Stimulated activated naive CD4-positive, alpha-beta T cell treated with Interleukin-2 at 50 U/mL for 16 hours (primary cell): Measurements from ENCODE around the gene HSPA1L.
"Not testable (repeated sequence)": the region's sequence is repeated elsewhere in the genome, so short reads cannot be mapped to it uniquely, and the experiment has no call there.

Experiments
- DNase-seq: peaks from one replicate; lab custom pipeline; 2025; lab: John Stamatoyannopoulos, UW

HSPA1L gene

DNA sequence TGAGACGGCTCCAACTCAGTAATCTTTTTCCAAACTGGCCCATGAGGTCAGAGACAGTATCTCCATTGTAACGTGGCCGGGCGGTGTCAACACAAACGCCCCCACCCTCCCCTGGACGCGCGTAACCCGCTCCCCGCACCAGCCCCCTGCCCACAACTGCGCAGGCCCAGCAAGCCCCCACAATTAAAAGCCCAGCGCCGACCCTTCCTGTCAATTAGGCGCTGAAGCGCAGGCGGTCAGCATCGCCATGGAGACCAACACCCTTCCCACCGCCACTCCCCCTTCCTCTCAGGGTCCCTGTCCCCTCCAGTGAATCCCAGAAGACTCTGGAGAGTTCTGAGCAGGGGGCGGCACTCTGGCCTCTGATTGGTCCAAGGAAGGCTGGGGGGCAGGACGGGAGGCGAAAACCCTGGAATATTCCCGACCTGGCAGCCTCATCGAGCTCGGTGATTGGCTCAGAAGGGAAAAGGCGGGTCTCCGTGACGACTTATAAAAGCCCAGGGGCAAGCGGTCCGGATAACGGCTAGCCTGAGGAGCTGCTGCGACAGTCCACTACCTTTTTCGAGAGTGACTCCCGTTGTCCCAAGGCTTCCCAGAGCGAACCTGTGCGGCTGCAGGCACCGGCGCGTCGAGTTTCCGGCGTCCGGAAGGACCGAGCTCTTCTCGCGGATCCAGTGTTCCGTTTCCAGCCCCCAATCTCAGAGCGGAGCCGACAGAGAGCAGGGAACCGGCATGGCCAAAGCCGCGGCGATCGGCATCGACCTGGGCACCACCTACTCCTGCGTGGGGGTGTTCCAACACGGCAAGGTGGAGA lies at the start of gene HSPA1L, which contains the start of gene HSPA1A:
Gene HSPA1L (minus strand): TSS at position 259 of the 814 bp plus-strand sequence. CDS start 3,311 bp downstream, outside the sequence.
Gene HSPA1A (plus strand): TSS at position 519 of the 814 bp plus-strand sequence. CDS start 214 bp downstream, at position 733.
- DNase-seq = peak; percentile 66

DNA sequence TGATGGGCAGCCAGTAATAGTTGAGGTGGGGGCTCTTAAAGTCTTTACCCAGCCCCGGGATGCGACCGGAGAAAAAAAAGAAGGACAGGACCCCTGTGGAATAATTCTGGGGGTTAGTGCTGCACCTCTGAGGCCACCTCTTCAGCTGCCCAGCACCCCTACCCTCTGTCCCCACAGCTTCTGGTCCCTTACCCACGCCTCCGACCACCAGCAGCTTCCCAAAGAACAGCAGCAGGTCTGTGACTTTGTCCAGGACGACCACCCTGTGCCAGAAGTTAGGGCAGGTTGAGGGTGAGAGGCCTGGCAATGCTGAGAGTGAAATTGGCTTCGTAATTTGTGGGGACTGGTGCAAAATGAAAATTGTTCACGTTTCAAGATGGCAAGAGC lies 49.7 kb upstream of the HSPA1L start:
- no peak for DNase-seq

DNA sequence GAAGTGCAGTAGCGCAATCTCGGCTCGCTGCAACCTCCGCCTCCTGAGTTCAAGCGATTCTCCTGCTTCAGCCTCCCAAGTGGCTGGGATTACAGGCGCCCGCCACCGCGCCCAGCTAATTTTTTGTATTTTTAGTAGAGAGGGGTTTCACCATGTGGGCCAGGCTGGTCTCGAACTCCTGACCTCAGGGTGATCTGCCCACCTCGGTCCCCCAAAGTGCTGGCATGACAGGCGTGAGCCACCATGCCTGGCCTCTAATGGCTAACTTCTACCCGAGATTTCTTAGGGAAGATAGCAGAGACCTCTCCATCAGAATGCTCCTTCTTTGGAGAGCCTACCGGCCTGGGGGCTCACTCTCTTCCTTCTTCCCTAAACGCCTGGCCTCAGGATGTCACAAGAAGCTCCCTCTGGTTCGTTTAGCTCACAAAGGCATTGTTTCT lies 49.1 kb upstream of the HSPA1L start:
- DNase-seq = not testable (repeated sequence)

DNA sequence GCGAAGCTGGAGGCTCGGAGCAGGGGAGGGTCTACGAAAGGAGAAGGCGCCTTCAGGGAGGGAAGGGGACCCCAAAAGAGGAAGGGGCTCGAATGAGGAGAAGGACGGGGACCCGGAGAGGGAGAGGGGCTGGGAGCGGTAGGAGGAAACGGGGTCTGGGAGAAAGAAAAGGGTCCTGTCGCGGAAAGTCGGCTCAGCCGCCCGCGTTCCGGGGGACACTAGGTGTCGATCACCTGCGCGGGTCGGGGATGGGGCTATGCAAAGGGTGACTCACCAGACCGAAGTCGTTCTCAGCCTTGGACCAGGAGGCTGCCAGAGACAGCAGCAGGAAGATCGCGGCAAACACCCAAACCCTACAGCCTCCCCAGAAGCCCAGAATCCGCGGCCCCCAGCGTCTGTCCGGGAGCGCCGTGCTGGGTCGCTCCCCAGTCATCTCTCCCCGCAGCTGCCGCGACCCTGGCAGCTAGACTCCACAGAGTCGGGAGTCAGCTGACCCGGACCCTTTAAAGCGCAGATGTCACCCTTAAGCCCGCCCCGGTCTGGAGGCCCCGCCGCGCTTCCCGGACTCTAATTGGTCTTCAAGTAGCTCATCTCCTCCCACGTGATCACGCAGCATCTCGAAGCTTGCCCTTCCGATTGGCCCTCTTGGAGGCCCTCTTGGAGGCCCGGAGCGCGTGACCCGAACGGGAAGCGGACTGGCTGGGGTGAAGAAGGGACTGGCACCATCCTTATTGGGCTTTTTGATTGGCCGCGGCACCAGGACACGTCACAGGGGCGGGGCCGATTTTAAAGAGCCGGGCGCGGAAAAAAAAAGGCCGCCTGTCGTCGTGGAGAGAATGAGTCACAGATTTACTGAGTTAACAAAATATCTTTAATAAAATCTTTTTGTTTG lies 47.5 kb upstream of the HSPA1L start, which contains the start of gene NEU1:
Gene NEU1 (minus strand): TSS at position 478 of the 892 bp plus-strand sequence. CDS start 45 bp downstream, at position 433.
- DNase-seq = peak; percentile 99

DNA sequence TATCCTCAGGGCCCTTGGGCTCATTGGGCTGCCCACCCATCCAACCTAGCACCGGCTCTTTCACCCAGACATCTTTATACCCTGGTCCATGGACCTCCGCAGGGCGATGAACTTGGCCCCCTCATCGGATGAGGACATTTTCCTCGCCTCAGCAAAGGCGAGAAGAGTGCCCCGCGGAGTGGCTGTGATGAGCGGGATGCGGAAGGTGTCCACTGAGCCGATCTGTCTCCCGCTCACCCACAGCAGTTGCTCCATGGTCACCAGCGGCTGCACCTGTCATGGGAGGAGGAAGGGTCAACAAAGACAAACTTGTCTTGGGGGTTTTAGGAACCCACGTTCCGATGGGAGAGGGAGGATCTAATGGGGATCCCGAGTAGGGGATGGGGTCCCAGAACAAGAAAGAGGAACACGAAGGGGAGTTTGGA lies 46.8 kb upstream of the HSPA1L start:
- DNase-seq = no peak

DNA sequence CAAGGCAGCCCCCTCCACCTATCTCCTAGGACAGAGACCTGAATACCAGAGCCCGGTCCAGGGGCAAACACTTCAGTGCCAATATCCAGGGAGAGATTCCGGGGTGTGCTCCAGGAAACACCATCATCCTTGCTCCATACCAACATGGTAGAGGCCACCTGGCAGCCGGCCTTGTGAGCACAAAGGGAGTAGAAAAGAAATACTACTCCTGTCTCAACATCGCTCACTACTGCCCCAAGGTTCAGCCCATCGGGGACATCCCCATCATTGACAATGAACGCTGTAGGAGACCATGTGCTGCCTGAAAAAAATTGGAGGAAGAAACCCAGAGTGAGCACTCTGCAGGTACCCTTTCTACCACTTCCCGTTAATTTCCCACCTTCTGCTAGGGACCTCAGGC lies 46.1 kb upstream of the HSPA1L start:
- no peak for DNase-seq

DNA sequence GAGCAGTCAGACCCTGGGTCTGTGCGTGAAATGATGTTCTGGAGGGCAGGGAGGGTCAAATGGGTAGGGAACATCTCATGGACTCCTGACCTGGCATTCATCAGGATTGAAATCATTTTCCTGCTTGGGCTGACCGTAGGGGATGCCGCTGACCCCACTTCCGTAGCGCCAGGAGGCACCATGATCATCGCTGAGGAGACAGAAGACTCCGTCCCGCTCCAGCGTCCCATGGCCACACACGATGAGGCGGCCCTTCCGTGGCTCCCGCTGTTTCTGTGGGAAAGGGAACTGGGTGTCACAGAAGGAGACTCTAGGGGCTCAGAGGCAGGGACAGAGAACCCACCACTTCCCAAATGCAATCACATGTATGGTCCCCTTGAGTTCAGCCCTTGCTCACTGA lies 45.3 kb upstream of the HSPA1L start:
- DNase-seq = no peak

DNA sequence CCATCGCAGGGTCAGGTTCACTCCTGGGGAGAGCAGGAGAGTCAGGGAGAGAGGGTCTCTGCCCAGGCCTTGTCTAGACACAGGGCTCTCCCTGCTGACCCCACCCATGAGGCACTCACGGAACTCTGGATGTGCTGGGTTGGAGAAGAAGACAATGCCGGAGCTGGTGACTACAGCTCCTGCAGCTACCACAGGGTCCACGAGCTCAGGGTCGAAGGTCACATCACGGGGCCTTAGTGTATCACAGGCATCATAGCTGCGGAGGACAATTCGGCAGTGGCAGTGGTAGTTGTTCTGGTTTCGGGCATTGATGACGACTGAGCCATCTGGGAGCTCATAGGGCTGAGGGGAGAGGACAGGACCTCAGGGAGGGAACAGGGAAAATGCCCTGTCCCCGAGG lies 44.8 kb upstream of the HSPA1L start:
- DNase-seq = no peak

DNA sequence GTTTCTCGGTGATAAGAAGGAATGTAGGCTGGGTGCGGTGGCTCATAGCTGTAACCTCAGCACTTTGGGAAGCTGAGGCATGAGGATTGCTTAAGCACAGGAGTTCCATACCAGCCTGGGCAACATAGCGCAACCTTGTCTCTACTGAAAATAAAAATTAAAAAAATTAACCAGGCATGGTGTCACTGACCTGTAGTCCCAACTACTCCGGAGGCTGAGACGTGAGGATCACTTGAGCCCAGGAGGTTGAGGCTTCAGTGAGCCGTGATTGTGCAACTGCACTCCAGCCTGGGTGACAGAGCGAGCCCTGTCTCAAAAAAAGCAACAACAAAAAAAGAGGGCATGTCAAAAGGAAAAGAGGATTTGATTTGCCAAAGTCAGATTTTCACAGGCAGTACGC lies 43.6 kb upstream of the HSPA1L start:
- no peak for DNase-seq

DNA sequence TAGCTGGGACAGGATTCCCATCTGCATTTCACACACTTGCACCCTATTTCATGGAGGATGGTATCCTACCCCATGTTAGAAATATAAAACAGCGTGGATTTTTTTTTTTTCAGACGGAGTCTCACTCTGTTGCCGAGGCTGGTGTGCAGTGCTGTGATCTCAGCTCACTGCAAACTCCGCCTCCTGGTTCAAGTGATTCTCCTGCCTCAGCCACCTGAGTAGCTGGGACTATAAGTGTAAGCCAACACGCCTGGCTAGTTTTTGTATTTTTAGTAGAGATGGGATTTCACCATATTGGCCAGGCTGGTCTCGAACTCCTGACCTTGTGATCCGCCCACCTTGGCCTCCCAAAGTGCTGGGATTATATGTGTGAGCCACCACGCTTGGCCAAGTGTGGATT lies 42.7 kb upstream of the HSPA1L start:
- DNase-seq = not testable (repeated sequence)

DNA sequence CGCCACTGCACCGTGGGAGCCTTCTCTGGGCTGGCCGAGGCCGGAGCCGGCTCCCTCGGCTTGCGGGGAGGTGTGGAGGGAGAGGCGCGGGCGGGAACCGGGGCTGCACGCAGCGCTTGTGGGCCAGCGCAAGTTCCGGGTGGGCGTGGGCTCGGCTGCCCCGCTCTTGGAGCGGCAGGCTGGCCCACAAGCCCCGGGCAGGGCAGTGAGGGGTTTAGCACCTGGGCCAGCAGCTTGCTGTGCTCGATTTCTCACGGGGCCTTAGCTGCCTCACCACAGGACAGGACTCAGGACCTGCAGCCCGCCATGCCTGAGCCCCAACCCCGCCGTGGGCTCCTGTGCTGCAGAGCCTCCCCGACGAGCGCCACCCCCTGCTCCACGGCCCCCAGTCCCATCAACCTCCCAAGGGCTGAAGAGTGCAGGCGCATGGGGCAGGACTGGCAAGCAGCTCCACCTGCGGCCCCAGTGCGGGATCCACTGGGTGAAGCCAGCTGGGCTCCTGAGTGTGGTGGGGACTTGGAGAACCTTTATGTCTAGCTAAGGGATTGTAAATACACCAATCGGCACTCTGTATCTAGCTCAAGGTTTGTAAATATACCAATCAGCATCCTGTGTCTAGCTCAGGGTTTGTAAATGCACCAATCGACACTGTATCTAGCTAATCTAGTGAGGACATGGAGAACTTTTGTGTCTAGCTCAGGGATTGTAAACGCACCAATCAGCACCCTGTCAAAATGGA lies 37.1 kb upstream of the HSPA1L start:
- DNase-seq = not testable (repeated sequence)

DNA sequence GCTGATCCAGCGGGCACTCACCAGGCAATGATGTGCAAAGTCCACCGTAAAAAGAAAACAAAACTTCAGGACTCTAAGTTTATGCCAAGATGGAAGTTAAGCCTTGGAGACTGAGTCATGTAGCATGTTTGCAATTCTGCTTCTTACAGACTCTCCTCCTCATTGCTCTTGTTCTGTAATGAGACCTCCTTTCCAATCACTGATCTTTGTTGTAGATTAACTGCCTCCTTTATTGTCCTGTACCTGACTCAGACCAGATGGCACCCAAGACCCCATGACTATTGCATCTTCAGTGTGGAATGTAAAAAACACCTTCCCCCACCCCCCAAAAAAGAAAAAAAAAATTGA lies 36.4 kb upstream of the HSPA1L start:
- no peak for DNase-seq

DNA sequence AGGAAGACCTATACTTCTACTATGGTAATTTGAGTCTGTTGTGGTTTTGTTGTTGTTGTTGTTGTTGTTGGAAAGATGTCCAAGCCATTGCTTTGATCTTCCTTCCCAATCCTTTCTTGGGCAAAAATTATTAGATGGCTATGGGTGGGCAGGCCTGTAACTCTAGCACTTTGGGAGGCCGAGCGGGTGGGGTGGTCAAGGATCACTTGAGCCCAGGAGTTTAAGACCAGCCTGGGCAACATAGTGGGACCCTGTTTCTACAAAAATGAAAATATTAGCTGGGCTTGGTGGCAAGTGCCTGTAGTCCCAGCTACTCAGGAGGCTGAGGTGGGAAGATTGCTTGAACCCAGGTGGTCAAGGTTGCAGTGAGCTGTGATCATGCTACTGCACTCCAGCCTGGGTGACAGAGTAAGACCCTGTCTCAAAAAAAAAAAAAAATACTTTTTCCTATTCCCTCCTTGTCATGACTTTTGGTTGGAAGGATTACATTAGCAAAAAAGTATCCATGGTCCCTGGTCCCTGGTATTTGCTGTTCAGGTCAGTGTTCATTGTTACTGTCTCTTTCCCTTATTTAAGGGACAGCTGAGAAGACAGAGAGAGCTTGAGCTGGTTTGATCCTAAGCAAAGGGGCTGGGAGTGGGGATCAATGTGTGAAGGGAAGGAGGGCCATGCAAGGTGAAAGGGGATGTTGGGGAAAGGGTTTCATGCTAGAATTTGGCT lies 35.8 kb upstream of the HSPA1L start:
- DNase-seq = no peak

DNA sequence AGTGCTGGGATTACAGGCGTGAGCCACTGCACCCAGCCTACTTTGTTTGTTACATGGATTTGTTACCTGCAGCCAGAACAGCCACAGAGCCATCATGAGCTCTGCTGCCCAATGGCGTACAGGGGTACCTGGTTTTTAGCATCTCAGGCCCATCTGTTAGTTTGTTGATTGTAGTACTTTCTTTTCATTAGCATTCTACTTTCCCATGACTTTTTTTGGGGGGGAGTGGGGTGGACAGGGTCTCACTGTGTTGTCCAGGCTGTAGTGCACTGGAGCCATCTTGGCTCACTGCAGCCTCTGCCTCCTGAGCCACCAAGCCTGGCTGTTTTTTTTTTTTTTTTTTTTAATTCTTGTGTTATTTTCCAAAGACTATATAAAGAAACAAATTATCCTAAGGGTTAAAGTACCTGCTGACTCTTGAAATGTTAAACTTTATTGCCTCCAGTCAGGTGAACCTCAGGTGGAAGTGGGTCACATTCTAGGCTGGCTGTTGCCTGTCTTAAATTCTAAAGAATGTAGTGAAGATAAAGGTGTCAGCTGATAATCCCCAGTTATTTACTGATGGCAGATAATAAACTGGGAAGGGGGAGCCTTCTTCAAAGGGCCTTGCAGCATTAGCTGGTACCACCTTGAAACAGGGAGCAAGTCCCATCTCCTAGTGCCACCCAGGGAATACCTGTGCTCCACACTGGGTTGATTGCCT lies 32.3 kb upstream of the HSPA1L start:
- no peak for DNase-seq

DNA sequence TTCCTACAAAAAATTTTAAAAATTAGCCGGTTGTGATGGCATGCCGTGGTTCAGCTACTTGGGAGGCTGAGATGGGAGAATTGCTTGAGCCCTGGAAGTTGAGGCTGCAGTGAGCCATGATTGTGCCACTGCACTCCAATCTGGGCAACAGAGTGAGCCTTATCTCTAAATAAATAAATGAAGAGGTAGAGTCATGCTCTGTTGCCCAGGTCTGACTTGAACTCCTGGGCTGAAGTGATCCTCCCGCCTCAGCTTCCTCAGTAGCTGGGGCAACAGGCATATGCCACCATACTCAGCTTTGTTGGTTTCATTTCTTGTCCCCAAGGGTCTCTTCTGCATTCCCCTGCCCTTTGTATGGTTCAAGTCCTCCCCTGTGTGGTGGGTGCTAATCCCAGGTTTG lies 29.4 kb upstream of the HSPA1L start:
- no peak for DNase-seq

DNA sequence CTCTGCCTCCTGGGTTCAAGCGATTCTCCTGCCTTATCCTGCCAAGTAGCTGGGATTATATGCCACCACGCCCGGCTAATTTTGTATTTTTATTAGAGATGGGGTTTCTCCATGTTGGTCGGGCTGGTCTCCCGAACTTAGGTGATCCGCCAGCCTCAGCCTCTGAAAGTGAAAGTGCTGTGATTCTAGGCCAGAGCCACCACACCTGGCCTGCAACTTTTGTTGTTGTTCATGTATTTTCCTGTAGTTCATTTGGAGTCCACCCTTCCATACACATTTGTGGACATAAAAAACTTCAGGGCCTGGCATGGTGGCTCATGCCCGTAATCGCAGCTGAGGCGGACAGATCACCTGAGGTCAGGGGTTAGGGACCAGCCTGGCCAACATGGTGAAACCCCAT lies 27.0 kb upstream of the HSPA1L start:
- no peak for DNase-seq

DNA sequence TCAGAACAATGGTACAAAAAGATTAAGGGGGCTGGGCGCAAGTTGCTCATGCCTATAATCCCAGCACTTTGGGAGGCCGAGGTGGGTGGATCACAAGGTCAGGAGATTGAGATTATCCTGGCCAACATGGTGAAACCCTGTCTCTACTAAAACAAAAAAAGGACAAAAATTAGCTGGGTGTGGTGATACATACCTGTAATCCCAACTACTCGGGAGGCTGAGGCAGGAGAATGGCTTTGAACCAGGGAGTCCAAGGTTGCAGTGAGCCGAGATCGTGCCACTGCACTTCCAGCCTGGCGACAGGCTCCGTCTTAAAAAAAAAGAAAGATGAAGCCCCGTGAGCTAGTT lies 24.7 kb upstream of the HSPA1L start:
- DNase-seq = not testable (repeated sequence)

DNA sequence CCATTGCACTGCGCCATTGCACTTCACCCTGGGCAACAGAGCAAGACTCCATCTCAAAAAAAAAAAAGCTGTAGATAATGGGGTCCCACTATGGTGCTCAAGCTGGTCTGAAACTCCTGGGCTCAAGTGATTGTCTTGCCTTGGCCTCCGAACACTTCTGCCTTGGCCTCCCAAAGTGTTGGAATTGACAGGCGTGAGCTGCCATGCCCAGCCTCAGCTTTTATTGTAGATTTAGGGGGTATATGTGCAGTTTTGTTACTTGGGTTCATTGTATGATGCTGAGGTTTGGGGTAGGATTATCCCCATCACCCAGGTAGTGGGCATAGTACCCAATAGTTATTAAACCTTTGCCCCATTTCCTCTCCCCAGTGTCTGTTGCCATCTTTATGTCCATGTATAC lies 23.9 kb upstream of the HSPA1L start:
- no peak for DNase-seq

DNA sequence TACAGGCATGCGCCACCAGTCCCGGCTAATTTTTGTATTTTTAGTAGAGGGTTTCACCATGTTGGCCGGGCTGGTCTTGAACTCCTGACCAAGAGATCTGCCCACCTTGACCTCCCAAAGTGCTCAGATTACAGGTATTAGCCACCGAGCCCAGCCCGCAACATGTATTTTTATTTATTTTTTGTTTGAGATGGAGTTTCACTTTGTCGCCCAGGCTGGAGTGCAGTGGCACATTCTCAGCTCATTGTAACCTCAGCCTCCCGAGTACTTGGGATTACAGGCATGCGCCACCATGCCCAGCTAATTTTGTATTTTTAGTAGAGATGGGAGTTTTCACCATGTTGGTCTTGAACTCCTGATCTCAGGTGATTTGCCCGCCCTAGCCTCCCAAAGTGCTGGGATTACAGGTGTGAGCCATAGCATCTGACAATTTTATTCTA lies 23.1 kb upstream of the HSPA1L start:
- not testable (repeated sequence) for DNase-seq

DNA sequence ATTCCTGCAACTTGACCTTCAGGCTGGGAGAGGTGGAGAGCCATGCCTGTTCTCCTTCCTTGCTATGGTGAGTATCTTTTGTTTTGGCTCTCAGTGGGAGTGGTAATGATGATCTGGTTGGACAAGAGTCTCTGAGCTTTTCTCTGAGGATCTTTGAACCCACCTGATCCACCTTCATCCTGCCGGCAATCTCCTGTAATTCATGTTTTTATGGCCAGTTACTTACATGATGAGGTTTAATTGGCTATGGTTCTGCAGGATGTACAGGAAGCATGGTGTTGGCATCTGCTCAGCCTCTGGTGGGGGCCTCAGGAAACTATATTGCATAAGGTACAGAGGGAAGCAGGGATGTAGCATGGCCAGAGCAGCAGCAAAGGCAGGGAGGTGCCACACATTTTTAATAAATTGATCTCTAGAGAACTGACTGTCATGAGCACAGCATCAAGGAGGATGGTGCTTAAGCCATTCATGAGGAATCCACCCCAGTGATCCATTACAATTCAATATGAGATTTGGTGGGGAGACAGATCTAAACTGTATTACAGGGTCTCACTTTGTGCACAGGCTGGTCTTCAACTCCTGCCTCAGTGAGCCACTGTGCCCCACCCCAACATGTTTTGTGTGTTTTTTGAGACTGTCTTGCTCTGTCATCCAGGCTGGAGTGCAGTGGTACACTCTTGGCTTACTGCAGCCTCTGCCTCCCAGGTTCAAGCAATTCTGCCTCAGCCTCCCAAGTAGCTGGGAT lies 22.5 kb upstream of the HSPA1L start:
- no peak for DNase-seq
